ENCODE results near the gene XAGE1B. TPM values are rescaled to one million over a fixed set of nuclear protein-coding genes. Genes with fewer than 3 reads are reported as not detected.
"Not testable (repeated sequence)": the region's sequence is repeated elsewhere in the genome, so short reads cannot be mapped to it uniquely, and the experiment has no call there.

The XAGE1B gene
- total RNA-seq, 2 experiments from 2014 or later: not detected

- H3K9me3 Mint-ChIP-seq, H3K36me3 Mint-ChIP-seq, DNase-seq, H3K27ac Mint-ChIP-seq, H3K4me1 Mint-ChIP-seq, H3K27me3 Mint-ChIP-seq, H3K4me3 Mint-ChIP-seq: not testable (repeated sequence)
Observed at GRCh38 chrX:52496419-52496772, 20.5 kb downstream of the XAGE1B start.

DNA sequence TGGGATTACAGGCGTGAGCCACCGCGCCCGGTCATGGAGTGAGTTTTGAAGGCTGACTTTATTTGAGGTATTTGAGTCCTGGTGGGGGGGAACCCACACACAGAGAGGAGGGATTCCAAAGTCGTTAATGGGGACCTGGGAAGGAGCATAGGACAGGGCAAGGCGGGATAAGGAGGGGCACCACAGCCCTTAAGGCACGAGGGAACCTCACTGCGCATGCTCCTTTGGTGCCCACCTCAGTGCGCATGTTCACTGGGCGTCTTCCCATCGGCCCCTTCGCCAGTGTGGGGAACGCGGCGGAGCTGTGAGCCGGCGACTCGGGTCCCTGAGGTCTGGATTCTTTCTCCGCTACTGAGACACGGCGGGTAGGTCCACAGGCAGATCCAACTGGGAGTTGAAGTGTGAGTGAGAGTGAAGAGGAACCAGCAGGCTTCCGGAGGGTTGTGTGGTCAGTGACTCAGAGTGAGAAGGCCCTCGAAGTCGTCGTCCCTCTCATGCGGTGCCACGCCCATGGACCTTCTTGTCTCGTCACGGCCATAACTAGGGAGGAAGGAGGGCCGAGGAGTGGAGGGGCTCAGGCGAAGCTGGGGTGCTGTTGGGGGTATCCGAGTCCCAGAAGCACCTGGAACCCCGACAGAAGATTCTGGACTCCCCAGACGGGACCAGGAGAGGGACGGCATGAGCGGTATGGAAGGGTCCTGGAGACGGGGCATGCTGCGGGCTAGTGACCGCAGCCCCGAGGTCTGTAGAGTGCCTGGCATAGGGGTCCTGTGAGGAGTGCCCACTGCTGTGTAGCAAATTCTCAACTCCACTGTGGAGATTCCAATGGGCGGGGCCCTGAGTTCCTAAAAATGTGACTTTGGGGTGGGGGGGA is 21.1 kb downstream of the XAGE1B start, which contains the start of gene XAGE1A:
Gene XAGE1A, plus strand, starts transcription at position 264 of the 874 bp plus-strand sequence. CDS start 1,554 bp downstream, outside the sequence.
- not testable (repeated sequence) for H3K4me3 Mint-ChIP-seq, H3K36me3 Mint-ChIP-seq, H3K4me1 Mint-ChIP-seq, DNase-seq, H3K27me3 Mint-ChIP-seq, H3K27ac Mint-ChIP-seq, H3K9me3 Mint-ChIP-seq

- not testable (repeated sequence) for H3K4me1 Mint-ChIP-seq, DNase-seq, H3K27me3 Mint-ChIP-seq, H3K27ac Mint-ChIP-seq, H3K4me3 Mint-ChIP-seq, H3K9me3 Mint-ChIP-seq, H3K36me3 Mint-ChIP-seq
Observed at GRCh38 chrX:52471301-52471700, 45.6 kb downstream of the XAGE1B start.

Other genes with a start within 250 kb of the XAGE1B start
- gene XAGE2, start 148.0 kb downstream of the XAGE1B start, total RNA-seq: not detected
- not detected for gene XAGE1A, start 21.3 kb downstream of the XAGE1B start, total RNA-seq
- not detected for gene SSX7, start 137.8 kb upstream of the XAGE1B start, total RNA-seq
- not detected for gene SSX2, start 190.1 kb upstream of the XAGE1B start, total RNA-seq
- not detected for gene SSX2B, start 234.2 kb upstream of the XAGE1B start, total RNA-seq

All from activated naive CD8-positive, alpha-beta T cell treated with anti-CD3 and anti-CD28 coated beads for 36 hours (primary cell).